ENCODE measurements around the gene ZBTB47. TPM values are rescaled to one million over a fixed set of nuclear protein-coding genes. Genes with fewer than 3 reads are reported as not detected.

The ZBTB47 gene
- total RNA-seq, 1 experiment from 2014 or later, result 9.5 TPM

- POLR2A ChIA-PET (ENCODE audit: unreplicated experiment), result no interaction called here
- H3K79me2 ChIP-seq (ENCODE audit: low read length), result no peaks in the 10 kb centered on the region
- H4K20me1 ChIP-seq (ENCODE audit: low read length), result no peaks in the 10 kb centered on the region
- no peak overlapping the region for H2AFZ ChIP-seq (ENCODE audit: low read length)
- H3K27ac ChIP-seq (ENCODE audit: low read length), result no peak overlapping the region
- no peak overlapping the region for H3K4me2 ChIP-seq (ENCODE audit: low read length)
- TF ChIP-seq CTCF (conservative IDR thresholded peaks at IDR 0.05; ENCODE audit: low read depth, low read length) (no peak), EZH2 (IDR thresholded peaks at IDR 0.05; ENCODE audit: low read length, unreplicated experiment) (no peak), EZH2phosphoT487 (IDR thresholded peaks at IDR 0.05; ENCODE audit: borderline replicate concordance, low read length) (no peak)
- ATAC-seq (no peak), DNase-seq (no peak)
- no peak overlapping the region for H3K9ac ChIP-seq (ENCODE audit: low read length)
- no TSS peak for BruUV-seq (replicated peaks)
- H3K9me3 ChIP-seq (ENCODE audit: low read length), result no peaks in the 10 kb centered on the region
- intact Hi-C loops (cut with micrococcal nuclease), result no loop called here
- no peaks in the 10 kb centered on the region for H3K36me3 ChIP-seq (ENCODE audit: low read depth, low read length)
- H3K27me3 ChIP-seq (ENCODE audit: low read length), result no peaks in the 10 kb centered on the region
- no peaks in the 10 kb centered on the region for H3K9me2 ChIP-seq (replicated peaks; ENCODE audit: low read length)
- no peaks in the 10 kb centered on the region for H3K4me1 ChIP-seq (ENCODE audit: insufficient read depth, low read length)
- H3K4me3 ChIP-seq (ENCODE audit: low read length), result no peak overlapping the region
- CTCF ChIA-PET, result no interaction called here
- H3F3A ChIP-seq (ENCODE audit: low read length, unreplicated experiment), result no peaks in the 10 kb centered on the region
Observed at GRCh38 chr3:42698216-42698910, 44.9 kb downstream of the ZBTB47 start.

- Histone ChIP-seq H4K20me1 (ENCODE audit: low read length) (no peaks in the 10 kb centered on the region), H3K27me3 (ENCODE audit: low read length) (no peaks in the 10 kb centered on the region), H3K27ac (ENCODE audit: low read length) (no peak overlapping the region), H3K4me2 (ENCODE audit: low read length) (no peak overlapping the region), H3K4me3 (ENCODE audit: low read length) (no peak overlapping the region), H3K9ac (ENCODE audit: low read length) (no peak overlapping the region), H3K9me3 (ENCODE audit: low read length) (no peaks in the 10 kb centered on the region), H2AFZ (ENCODE audit: low read length) (no peak overlapping the region), H3K4me1 (ENCODE audit: insufficient read depth, low read length) (no peaks in the 10 kb centered on the region), H3K36me3 (ENCODE audit: low read depth, low read length) (no peaks in the 10 kb centered on the region), H3K79me2 (ENCODE audit: low read length) (no peaks in the 10 kb centered on the region), H3K9me2 (replicated peaks; ENCODE audit: low read length) (no peaks in the 10 kb centered on the region), H3F3A (ENCODE audit: low read length, unreplicated experiment) (no peaks in the 10 kb centered on the region)
- intact Hi-C loops (cut with micrococcal nuclease), result no loop called here
- TF ChIP-seq EZH2phosphoT487 (IDR thresholded peaks at IDR 0.05; ENCODE audit: borderline replicate concordance, low read length) (no peak), CTCF (conservative IDR thresholded peaks at IDR 0.05; ENCODE audit: low read depth, low read length) (no peak), EZH2 (IDR thresholded peaks at IDR 0.05; ENCODE audit: low read length, unreplicated experiment) (no peak)
- no peak for ATAC-seq
- POLR2A ChIA-PET (ENCODE audit: unreplicated experiment), result no interaction called here
- DNase-seq, result no peak
- no TSS peak for BruUV-seq (replicated peaks)
- CTCF ChIA-PET, result no interaction called here
Observed at GRCh38 chr3:42698911-42699230, 45.4 kb downstream of the ZBTB47 start.

GRCh38 chr3:42699511-42699971 lies 46.0 kb downstream of the ZBTB47 start:
- H3K36me3 ChIP-seq (ENCODE audit: low read depth, low read length), result no peaks in the 10 kb centered on the region
- no peaks in the 10 kb centered on the region for H4K20me1 ChIP-seq (ENCODE audit: low read length)
- H2AFZ ChIP-seq (ENCODE audit: low read length), result no peak overlapping the region
- ATAC-seq, result no peak
- H3K79me2 ChIP-seq (ENCODE audit: low read length), result no peaks in the 10 kb centered on the region
- DNase-seq, result no peak
- no peaks in the 10 kb centered on the region for H3K9me3 ChIP-seq (ENCODE audit: low read length)
- H3K4me1 ChIP-seq (ENCODE audit: insufficient read depth, low read length), result 0 out of 2 replicates have a peak, but pooled peaks cover 3% of the 10 kb centered on the region
- H3K4me3 ChIP-seq (ENCODE audit: low read length), result no peak overlapping the region
- no peaks in the 10 kb centered on the region for H3K27me3 ChIP-seq (ENCODE audit: low read length)
- no peaks in the 10 kb centered on the region for H3F3A ChIP-seq (ENCODE audit: low read length, unreplicated experiment)
- TF ChIP-seq CTCF (conservative IDR thresholded peaks at IDR 0.05; ENCODE audit: low read depth, low read length) (no peak), EZH2phosphoT487 (IDR thresholded peaks at IDR 0.05; ENCODE audit: borderline replicate concordance, low read length) (no peak), EZH2 (IDR thresholded peaks at IDR 0.05; ENCODE audit: low read length, unreplicated experiment) (no peak)
- no TSS peak for BruUV-seq (replicated peaks)
- intact Hi-C loops (cut with micrococcal nuclease), result no loop called here
- no peak overlapping the region for H3K27ac ChIP-seq (ENCODE audit: low read length)
- no peaks in the 10 kb centered on the region for H3K9me2 ChIP-seq (replicated peaks; ENCODE audit: low read length)
- ChIA-PET CTCF (no interaction called here), POLR2A (ENCODE audit: unreplicated experiment) (no interaction called here)
- no peak overlapping the region for H3K4me2 ChIP-seq (ENCODE audit: low read length)
- no peak overlapping the region for H3K9ac ChIP-seq (ENCODE audit: low read length)

Data from PC-3 (cell line).